Esophagus (tissue), 2 donors: ENCODE results near the gene POLL. TPM values are rescaled to one million over a fixed set of nuclear protein-coding genes. Genes with fewer than 3 reads are reported as not detected.

Experiments
- H3K27ac ChIP-seq, 2 donors: one replicate each; pipeline ENCODE4 v1.5.1; 2013; ENCODE audit warnings: low read depth in 2 of 2, mild to moderate bottlenecking in 2 of 2, inconsistent platforms in 1 of 2, low read length in 1 of 2, moderate library complexity in 1 of 2
- H3K27me3 ChIP-seq, 2 donors: one replicate each; pipeline ENCODE4 v1.6.1; 2013; ENCODE audit warnings: low read length in 2 of 2, control low read depth in 1 of 2, mild to moderate bottlenecking in 1 of 2; ENCODE audit not compliant: insufficient read depth in 2 of 2, control insufficient read depth in 1 of 2
- H3K36me3 ChIP-seq, 2 donors: one replicate each; pipeline ENCODE4 v1.6.1; 2013; ENCODE audit warnings: low read length in 1 of 2; ENCODE audit not compliant: control insufficient read depth in 2 of 2, insufficient read depth in 2 of 2
- H3K4me1 ChIP-seq, 2 donors: one replicate each; pipeline ENCODE4 v1.6.1; 2013; ENCODE audit warnings: low read length in 1 of 2; ENCODE audit not compliant: control insufficient read depth in 2 of 2, insufficient read depth in 2 of 2
- H3K4me3 ChIP-seq, 2 donors: one replicate each; pipeline ENCODE4 v1.5.1; 2013; ENCODE audit warnings: low read length in 2 of 2, mild to moderate bottlenecking in 2 of 2, low read depth in 1 of 2, moderate library complexity in 1 of 2
- H3K9me3 ChIP-seq, 2 donors: one replicate each; pipeline ENCODE4 v1.6.1; 2013; ENCODE audit warnings: mild to moderate bottlenecking in 2 of 2, low read depth in 1 of 2, low read length in 1 of 2, moderate library complexity in 1 of 2; ENCODE audit not compliant: control insufficient read depth in 2 of 2, insufficient read depth in 1 of 2
- WGBS, 2 donors: extraction: QIAGEN DNeasy Blood & Tissue Kit; methylation state at CpG; one replicate each; pipeline ENCODE4 v1.1.7; 2013; 5-methylcytosine and 5-hydroxymethylcytosine counted together
- polyA plus RNA-seq, 2 donors: library from polyadenylated mRNA; stranded (reverse); fragments of 200-250 nt; gene quantifications; one replicate each; pipeline ENCODE4 v1.2.3, GENCODE V29; 2013
- donor health status: healthy with polysubstance abuse.
- donor health status: Bipolar disorder and iron deficiency.

Gene POLL
- polyA plus RNA-seq, 2 donors: 13.5 to 24.0 TPM

DNA sequence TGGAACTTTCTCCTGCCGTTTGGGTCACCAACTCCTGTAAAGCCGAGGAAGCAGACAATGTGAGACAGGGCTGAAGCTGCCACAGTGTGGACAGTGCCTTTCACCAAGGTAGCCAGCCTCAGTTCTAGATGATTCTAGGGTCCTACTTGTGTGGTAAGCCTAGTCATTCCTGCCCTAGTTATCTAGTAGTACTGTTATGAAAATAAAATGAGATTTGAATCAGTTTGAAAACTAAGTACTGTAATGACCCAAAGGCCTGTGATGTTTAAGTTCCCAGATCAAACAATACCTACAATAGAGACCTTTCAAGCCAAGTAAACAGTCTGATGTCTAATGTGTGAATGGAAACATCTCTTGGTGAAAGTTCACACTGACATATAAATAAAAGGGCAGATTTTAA lies 37.1 kb downstream of the POLL start:
- Histone ChIP-seq H3K9me3 (no peaks in the 10 kb centered on the region), H3K4me3 (no peak overlapping the region), H3K36me3 (peaks cover 3 to 10% of the 10 kb centered on the region in 2 donors), H3K27me3 (no peaks in the 10 kb centered on the region), H3K27ac (no peak overlapping the region), H3K4me1 (no peaks in the 10 kb centered on the region)
- WGBS, 2 donors: 89 to 91% methylated on average over 2 of the region's 2 CpGs

DNA sequence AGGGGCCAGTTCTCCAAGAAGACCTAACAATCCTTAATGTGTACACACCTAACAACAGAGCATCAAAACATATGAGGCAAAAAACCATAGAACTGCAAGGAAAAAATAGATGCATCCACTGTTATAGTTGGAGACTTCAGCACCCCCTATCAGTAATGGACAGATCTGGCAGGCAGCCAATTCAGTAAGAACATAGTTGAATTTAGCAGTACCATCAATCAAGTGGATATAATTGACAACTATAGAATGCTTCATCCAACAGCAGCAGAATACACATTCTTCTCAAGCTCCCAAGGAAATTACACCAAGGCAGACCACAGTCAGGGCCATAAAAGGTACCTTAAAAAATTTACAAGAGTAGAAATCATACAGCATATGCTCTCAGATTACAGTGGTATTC lies 42.2 kb downstream of the POLL start:
- Histone ChIP-seq H3K27me3 (no peaks in the 10 kb centered on the region), H3K9me3 (no peaks in the 10 kb centered on the region), H3K4me3 (no peak overlapping the region), H3K4me1 (no peaks in the 10 kb centered on the region), H3K36me3 (peaks cover 3% of the 10 kb centered on the region in 2 donors), H3K27ac (no peak overlapping the region)

DNA sequence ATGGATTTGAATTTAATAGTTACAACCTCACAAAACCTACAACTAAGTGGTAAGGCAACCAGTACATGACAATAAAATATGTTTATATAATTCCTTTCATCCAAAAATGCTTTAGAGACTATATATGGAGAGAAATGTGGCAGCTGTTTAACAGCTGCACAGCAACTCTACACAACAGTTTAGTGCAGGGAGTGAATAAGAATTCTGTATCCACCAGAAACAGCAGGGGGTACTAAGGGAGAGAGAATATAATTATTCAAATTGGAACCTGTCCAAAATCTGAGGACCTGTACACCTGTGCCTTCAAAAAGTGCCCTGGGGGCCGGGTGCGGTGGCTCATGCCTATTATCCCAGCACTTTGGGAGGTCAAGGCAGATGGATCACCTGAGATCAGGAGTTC lies 49.6 kb downstream of the POLL start:
- WGBS, 2 donors: 94 to 96% methylated on average over 2 of the region's 2 CpGs
- Histone ChIP-seq H3K9me3 (no peaks in the 10 kb centered on the region), H3K4me3 (no peak overlapping the region), H3K36me3 (peaks cover 0 to 4% of the 10 kb centered on the region in 2 donors), H3K4me1 (no peaks in the 10 kb centered on the region), H3K27ac (no peak overlapping the region), H3K27me3 (no peaks in the 10 kb centered on the region)

DNA sequence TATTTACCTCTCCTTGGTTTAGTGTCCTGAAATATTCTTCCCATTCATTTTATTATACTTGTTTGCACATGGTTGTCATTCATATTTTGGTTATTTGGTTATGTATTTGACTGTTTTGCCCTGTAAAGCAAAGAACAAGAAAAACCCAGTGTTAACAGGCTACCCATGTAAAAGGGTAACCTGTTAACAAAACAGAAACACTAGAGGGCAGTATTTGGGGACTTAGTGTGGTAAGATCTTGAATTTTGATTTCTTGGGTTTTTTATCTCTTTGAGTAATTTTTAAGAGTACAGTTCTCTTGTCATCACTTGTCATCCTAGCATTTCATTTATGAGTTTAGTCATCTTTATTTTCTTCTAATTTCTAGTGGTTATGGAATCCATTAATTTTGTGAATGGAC lies 51.3 kb downstream of the POLL start:
- Histone ChIP-seq H3K36me3 (peaks cover 0 to 6% of the 10 kb centered on the region in 2 donors), H3K9me3 (no peaks in the 10 kb centered on the region), H3K4me3 (no peak overlapping the region), H3K27me3 (no peaks in the 10 kb centered on the region), H3K4me1 (no peaks in the 10 kb centered on the region), H3K27ac (no peak overlapping the region)

DNA sequence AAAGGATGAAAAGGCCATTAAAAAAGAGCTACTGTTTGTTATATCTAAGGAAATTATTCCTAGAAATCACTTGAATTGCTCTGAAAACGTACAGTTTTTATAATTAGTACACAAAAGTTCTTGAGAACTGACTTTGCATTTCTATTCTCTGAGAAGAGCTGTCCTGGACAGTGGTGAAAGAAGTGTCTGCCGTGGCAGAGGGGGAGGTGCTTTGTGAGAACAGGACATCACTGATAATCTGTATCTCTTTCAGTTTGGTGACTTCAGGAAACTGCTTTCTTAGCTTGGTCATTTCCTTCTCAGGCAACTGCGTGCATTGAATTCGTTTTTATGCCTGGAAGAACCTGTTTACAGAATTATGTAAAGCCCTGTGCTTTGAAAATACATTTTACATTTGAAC lies 52.1 kb downstream of the POLL start:
- 66 to 69% methylated on average over 4 of the region's 4 CpGs for WGBS, 2 donors
- Histone ChIP-seq H3K4me1 (no peaks in the 10 kb centered on the region), H3K4me3 (no peak overlapping the region), H3K27ac (no peak overlapping the region), H3K27me3 (no peaks in the 10 kb centered on the region), H3K36me3 (peaks cover 0 to 6% of the 10 kb centered on the region in 2 donors), H3K9me3 (no peaks in the 10 kb centered on the region)

DNA sequence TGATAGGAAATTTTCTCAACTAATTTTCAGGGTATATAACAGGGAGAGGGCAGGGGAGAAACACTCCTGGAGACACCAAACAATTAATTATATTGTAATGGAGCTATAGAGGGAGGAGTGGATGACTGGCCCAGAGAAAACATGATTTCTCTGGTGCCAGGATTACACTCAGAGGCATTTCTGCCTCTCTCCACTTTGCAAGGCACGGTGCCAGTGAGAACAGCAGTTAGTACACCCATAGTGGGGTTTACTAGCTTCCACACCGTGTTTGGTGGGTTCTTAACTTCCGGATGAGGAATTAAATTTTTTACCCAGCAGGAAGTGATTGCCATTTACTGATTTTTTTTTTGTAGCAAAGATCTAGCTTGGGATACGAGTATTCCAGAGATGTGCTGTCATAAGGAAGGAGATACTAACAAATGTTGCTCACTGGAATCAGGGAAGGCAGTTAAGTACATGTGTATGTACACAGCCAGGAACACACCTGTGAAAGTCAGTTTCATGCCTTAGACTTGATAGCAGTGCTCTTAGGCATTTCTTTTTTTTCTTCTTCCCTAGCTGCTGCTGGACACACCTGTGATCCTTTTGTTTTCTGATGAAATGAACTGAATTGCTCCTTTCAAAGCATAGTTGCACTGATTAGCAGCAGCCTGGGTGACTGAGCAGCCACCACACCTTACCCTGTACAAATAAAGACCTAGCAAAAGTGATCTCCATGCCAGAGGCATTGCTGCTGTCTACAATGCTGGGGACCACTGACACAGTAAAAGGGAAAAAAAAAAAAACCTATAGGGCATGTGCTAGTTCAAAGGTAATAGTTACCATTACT lies 58.1 kb downstream of the POLL start:
- Histone ChIP-seq H3K27me3 (no peaks in the 10 kb centered on the region), H3K36me3 (peaks cover 2 to 6% of the 10 kb centered on the region in 2 donors), H3K27ac (no peak overlapping the region), H3K4me3 (no peak overlapping the region), H3K4me1 (no peaks in the 10 kb centered on the region), H3K9me3 (no peaks in the 10 kb centered on the region)
- 79% methylated on average over 4 of the region's 4 CpGs for WGBS, 2 donors

DNA sequence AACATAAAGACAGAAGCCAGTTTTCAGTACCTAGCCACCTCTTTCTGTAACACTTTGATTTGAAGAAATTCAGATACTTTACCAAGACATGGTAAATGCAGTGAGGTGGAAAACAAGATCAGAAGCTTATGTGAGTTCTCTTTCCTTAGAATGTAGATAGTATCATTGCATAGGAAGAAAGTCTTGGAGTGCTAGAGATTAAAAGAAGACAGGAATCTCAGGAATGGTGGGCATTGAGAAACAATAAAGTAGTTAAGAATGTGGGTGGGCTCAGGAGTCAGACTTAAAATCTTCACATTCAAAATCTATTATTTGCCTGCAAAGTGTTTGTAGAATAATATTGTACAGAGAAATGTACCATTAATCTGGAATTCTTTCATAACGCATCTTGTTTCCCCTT lies 58.9 kb downstream of the POLL start:
- no peak overlapping the region for H3K4me3 ChIP-seq
- WGBS, 2 donors: 82 to 87% methylated on average over 1 of the region's 1 CpG
- no peak overlapping the region for H3K27ac ChIP-seq
- H3K9me3 ChIP-seq: no peaks in the 10 kb centered on the region
- peaks cover 2% of the 10 kb centered on the region in 2 donors for H3K36me3 ChIP-seq
- H3K4me1 ChIP-seq: no peaks in the 10 kb centered on the region
- H3K27me3 ChIP-seq: no peaks in the 10 kb centered on the region

Other genes starting within 250 kb of the POLL start
- gene BTRC, start 234.1 kb downstream of the POLL start, polyA plus RNA-seq: 1 to 10 TPM; 5.7 to 6.3 TPM
- gene DPCD, start 64 bp upstream of the POLL start, polyA plus RNA-seq: 10 to 100 TPM; 17.3 to 28.3 TPM
- 10 to 100 TPM; 27.0 to 31.1 TPM for gene FBXW4, start 106.9 kb upstream of the POLL start, polyA plus RNA-seq
- not detected for gene FGF8, start 187.9 kb upstream of the POLL start, polyA plus RNA-seq
- 10 to 100 TPM; 13.3 to 39.2 TPM for gene NPM3, start 195.2 kb upstream of the POLL start, polyA plus RNA-seq
- 10 to 100 TPM; 40.0 to 47.1 TPM for gene OGA, start 230.2 kb upstream of the POLL start, polyA plus RNA-seq